ENCODE results near the gene CDH12.
"Not testable (repeated sequence)": the region's sequence is repeated elsewhere in the genome, so short reads cannot be mapped to it uniquely, and the experiment has no call there.

CDH12 gene

DNA sequence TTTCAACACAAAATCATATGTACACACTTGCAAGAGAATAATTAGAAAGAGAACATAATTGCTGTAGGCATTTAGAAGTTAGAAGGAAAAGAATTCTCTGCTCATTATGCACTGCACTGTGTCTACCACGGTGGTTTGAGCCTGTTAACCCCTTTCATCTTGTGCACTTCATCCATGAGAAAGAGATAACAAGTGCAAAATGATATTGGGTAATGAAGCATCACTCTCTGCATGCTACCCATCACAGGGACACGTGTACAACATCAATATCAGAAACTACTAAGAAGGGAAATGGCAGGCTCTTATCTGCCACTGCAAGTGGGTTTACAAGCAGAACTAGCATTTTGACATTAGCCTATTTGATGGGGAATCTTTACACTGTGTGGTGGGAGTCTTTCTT is 202.6 kb downstream of the CDH12 start:
- DNase-seq (ENCODE audit: low read depth) = no peak

DNA sequence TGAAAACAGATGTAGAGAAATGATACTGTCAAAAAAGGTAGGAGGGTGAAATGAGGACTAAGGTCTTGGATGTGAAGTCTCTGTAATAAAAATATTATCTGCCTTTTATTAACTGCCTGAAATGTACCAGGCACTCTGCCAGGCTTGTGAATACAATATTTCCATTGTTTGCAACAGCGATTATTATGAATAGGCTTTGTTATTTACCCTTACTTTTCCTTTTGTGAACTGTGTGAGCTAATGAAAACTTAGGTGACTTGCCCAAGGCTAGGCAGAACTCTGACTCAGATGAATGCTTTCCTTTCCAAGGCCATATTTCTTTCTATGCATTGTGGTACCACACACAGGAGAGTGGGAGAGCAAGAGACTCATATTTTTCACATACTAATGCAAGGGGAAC is 204.1 kb downstream of the CDH12 start:
- DNase-seq (ENCODE audit: low read depth) = no peak

DNA sequence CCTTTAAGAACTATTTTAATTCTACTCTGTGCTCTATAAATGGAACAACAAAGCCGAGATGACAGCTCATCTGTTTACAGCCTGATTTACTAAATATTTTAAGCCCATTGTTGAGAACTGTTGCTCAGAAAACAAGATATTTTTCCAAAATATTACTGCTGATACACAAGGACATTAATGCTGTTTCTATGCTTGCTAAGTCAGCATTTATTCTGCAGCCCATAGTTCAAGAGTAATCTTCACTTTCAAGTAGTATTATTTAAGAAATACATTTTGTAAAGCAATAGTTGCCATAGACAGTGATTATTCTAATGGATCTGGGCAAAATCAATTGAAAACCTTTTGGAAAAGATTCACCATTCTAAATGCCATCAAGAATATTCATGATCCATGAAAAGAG is 208.3 kb downstream of the CDH12 start:
- DNase-seq (ENCODE audit: low read depth) = no peak

DNA sequence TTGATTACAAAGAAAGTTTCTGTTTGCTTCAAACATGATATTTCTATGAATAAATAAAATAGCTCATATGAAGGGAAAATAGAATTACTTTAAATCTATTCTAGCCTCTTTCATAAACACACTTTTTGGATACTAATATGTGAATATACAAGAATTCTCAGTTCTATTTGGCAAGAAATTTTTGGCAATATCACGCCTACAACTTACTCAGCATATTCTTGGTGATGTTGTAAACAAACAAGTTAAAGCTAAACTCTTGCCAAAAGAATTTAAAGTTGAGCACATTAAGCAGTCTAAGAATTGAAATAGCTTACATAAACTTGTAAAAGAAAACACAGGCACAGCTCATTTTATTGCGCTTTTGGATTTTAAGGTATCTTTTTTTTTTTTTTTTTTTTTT is 209.8 kb downstream of the CDH12 start:
- no peak for DNase-seq (ENCODE audit: low read depth)

DNA sequence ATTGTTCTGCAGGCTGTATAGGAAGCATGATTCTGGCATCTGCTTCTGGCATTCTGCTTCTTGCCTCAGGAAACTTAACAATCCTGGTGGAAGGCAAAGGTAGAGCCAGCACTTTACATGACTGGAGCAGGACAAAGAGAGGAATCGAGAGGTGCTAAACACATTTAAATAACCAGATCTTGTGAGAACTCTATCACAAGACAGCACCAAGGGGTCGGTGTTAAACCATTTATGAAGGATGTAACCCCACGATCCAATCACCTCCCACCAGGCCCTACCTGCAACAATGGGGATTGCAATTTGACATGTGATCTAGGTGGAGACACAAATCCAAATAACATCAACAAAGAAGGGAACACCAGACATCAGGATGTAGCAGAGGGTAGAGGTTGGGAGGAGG is 221.5 kb downstream of the CDH12 start:
- DNase-seq (ENCODE audit: low read depth) = no peak

DNA sequence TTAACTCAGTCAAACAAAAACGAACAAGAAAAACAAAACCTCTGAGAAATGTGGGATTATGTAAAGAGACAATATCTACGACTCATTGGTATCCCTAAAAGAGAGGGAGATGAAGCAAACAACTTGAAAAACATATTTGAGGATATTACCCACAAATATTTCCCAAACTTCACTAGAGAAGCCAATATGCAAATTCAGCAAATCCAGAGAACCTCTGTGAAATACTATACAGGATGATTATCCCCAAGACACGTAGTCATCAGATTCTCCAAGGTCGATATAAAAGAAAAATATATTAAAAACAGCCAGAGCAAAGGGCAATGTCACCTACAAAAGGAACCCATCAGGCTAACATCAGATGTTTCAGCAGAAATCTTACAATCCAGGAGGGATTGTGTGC is 226.1 kb downstream of the CDH12 start:
- no peak for DNase-seq (ENCODE audit: low read depth)

DNA sequence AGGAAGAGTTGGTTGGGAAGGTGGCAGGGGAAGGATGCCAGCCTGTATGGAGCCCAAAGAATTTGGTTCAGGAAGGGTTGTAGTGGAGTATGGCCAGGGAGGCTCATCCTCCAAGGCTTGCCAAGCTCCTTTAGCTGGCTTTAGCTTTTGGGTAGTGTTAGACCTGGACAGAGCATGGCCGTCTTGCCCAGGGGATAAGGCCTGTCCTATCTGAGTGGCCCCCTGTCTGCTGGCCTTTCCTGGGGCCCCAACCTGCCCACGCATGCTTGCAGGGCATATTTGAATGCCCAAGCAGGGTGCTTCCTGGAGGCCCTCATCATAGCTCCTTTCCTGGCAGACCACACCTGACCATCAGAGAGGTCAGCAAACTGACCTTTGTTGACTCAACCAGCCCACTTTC is 227.7 kb downstream of the CDH12 start:
- DNase-seq (ENCODE audit: low read depth) = no peak

DNA sequence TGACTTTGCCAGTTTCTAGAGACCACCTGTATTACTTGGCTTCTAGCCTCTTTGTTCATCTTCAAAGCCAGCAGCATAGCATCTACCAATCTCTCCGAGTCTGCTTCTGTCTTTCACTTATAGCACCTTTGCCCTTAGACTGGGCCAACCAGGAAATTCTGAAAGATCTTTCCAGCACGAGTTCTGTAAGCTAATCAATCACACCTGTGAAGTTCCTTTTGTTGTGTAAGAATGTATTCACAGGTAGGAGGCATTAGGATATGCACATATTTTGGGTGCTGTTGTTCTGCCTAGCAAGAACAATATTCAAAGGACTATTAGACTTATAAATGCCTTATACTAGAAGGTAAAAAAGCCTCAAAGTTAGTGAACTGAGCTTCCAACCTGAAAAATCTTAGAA is 232.1 kb downstream of the CDH12 start:
- no peak for DNase-seq (ENCODE audit: low read depth)

DNA sequence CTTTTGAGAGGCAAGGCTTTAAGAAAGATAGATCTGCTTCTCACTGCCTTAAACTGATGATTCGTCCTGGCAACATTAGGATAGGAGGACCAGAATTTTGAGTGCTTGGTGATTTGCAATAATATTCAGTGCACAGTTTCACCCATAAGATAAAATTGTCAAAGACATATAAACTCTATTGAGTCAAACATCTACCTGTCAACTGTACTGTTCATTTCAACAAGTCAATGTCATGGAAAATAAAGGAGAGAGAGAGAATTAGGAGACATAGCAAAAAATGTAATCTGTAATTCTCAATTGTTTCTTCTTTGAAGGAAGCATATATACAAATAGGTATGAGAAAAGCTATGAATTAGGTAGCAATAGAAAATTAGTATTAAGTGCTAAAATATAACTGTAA is 237.2 kb downstream of the CDH12 start:
- DNase-seq (ENCODE audit: low read depth) = no peak

DNA sequence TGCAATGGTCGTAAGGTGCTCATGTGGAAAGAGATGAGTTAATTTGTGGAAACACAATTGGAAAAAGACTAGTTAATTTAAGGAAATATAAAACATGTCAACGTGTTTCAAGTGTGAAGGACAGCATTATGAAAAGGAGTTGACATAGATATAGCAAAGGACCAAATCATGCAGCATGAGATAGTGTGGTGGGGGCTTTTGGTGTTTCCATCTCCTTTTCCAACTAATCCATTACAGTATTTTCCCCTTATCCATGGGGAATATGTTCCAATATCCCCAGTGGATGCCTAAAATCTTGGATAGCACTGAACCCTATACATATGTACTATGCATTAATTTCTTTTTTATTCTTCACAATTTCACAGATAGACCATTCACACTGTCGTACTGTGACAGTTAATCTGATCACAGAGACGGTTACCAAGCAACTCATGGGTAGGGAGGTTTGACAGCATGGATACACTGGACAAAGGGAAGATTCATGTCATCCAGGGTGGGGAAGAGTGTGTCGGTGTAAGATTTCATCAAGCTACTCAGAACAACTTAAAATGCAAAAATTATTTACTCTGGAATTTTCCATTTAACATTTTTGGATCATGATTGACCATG is 238.6 kb downstream of the CDH12 start:
- no peak for DNase-seq (ENCODE audit: low read depth)

DNA sequence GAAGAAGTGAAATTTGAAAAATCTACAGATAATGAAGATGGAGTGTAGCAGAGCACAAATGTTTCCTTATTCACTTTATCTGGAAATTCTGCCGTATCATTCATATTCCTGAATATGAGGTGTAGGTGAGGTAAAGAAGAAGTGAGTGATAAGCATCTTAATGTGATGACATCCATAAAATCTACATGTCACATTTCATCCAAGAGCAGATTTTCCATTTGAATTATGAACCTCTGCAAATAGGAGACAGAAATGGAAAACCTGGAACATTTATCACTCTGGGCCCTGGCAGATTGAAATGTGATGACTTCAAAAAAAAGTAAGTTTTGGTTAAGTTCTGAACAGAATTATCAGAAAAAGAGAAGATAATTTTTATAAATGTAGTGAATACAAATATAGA is 240.2 kb downstream of the CDH12 start:
- DNase-seq (ENCODE audit: low read depth) = no peak

DNA sequence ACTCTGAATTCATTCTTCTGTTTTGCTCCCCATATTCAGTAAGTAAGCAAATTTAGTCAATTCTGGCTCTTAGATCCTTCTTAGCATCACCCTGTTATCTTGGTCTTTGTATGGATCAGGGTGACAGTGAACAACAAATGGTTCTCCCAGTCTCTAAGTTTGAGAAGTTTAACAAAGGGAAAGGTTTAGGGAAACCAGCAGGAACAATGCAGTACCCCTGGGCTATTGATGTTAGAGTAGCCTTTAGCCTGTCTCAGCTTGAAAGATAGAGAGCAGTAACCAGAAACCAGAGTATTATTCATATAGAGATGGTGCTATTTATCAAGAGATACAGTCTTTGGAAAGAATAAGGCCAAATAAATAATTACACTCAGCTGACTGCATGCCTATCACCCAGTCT is 241.8 kb downstream of the CDH12 start:
- no peak for DNase-seq (ENCODE audit: low read depth)

DNA sequence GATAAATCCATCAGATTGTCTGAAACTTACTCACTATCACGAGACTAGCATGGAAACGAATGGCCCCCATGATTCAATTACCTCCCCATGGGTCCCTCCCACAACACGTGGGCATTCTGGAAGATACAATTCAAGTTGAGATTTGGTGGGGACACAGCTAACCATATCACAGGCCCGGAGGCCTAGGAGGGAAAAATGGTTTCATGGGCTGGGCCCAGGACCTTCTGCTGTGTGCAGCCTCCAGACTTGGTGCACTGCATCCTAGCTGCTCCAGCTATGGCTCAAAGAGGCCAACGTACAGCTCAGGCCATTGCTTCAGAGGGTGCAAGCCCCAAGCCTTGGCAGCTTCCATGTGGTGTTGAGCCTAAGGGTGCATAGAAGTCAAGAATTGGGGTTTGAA is 245.6 kb downstream of the CDH12 start:
- DNase-seq (ENCODE audit: low read depth) = not testable (repeated sequence)

DNA sequence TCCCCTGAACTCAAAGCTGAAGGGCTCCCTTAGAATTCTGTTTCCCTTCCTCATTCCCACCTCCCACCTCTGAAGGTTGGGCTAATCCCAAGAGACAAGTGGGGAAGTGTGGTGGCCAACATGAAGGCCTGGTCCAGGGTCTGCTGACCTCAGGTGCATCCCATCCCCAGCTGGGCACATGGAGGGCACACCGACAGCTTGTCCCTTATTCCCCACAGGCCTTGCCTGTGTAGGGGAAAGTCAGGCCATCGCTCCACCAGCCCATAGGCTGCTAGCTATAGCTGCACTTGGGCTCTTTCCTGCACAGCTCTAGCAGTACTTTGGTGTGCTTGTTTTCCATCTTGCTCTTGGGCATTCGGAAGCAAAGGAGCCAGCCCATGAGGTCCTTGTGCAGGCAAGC is 247.7 kb downstream of the CDH12 start:
- no peak for DNase-seq (ENCODE audit: low read depth)

DNA sequence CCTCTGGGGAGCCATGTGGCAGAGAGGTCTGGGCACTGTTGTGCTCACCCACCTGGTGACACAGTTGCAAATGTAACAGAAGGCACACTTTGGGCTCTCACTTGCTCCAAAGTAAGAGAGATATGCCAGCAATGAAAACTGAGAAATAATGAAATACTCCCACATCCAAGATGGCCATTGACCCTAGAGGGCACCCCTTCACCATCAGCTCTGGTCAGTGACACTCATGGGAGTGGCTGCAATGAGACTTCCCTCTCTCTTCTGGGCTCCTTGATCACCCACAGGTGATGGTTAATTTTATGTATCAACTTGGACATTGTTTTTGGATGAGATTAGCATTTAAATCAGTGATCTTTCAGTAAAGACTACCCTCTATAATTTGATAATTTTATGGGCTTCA is 248.4 kb downstream of the CDH12 start:
- no peak for DNase-seq (ENCODE audit: low read depth)

DNA sequence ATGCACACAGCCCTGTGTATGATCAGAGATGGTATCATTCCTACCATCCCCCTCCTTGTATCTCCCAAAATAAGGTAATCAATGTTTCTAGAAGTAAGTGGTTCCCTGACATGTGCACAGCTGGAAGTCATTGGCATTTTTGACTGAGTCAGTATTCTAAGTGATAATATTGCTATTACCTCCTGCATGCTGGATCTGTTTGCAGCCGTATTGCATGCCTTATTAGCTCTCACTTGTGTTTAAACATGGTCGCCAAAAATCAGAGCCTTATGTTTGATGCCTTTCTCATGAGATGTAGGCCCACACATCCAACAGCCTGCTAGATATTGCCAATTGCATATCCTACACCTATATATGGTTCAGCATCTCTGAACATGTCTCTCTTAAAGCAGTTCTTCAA is 254.3 kb downstream of the CDH12 start:
- DNase-seq (ENCODE audit: low read depth) = no peak

DNA sequence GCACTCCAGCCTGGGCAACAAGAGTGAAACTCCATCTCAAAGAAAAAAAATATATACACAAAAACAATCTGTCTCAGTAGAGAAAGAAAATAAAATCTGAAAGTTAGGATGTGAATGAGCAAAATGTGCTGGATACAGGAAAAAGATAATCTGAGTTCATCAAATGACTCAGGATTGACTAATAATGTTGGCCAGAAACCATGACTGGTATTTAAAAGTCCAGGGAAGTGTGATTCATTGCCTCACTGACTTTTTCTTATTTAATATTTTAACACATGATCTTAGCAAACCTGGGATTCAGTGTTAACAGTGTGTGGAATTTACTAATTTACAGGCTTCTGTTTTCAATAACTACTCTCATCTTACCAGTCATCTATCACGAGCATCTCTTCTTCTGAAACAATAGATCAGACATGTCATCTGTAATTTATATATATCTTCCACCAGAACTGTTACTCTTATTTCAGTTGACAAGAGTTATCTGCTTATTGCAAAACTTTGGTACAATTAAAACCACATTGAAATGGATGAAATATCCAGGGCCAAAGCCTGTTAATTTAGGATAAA is 256.7 kb downstream of the CDH12 start:
- DNase-seq (ENCODE audit: low read depth) = no peak

DNA sequence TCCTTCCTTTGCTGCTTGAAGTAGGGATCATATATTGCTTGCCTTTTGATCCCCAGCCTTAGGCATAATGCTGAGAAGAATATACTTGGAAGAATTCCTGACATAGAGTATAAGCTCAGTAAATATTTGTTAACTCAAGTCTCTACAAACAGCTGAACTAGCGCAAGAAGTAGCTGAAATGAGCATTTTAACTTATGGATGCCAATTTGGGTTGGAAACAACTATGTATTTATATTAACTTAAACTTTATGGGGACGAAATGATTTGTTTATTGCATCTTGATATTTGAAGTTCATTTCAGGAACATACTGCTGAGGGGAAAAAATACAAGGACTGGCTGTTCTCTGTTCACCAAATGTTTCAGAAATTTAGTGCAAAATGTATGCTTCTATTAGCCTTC is 258.7 kb downstream of the CDH12 start:
- DNase-seq (ENCODE audit: low read depth) = no peak

DNA sequence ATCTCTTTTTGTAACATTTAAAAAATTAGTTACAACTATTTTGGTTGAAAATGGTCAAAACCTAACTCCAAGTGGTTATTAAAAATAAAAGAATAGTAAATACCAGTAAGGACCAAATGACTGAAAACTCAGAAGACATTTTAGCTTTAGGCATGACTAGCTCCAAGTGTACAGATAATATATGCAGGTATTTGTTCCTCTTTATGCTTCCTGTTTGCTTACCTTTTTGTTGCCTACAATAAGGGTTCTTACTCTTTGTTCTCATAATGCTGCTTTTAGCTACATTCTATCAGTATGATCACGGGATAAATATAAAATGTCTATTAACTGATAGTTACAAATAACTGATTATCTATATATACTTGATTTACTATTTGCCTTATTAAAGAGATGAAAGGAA is 259.6 kb downstream of the CDH12 start:
- DNase-seq (ENCODE audit: low read depth) = no peak

DNA sequence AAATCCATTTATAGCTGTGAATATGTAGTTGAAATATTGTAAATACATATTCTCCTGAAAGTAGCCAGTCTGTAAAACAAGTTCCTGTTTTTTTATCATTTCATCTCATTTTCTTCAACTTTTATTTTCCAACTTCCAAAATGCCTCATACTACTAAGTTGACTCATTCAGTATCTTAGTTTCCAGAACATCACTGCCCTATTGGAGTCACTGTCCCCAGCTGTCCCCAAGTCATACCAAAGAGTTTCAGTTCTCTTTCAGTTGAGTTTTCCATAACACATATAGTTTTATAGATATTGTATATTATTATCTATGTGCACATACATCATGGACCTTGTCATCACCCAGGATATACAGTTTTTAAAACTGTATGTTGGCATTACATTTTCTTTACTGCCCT is 261.7 kb downstream of the CDH12 start:
- no peak for DNase-seq (ENCODE audit: low read depth)

DNA sequence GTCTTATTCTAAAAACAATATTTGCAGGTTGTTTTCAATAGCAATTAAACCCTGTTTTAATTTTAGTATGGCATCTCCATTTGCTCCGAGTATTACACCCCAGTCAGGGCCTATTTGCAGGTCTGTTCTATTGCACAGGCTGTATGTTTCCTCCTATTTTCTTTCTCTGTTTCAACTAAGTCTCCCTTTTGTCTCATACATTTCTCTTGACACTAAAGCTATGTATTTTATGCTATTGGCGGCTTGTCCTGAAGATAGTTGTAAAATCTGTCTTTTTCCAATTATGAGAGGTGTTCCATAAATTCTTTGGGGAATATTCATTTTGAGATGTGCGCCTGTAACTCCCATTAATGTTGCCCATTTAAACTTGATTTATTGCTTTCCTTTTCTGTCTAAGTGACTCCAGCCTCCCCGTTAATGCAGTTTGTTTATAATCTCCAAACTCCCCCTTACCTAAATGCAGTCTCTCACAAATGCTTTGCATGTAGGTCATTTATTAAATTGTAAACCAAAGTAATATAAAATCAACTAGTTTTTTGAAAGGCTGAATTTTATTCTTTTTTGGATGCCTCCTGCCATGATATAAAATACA is 262.4 kb downstream of the CDH12 start:
- DNase-seq (ENCODE audit: low read depth) = no peak

DNA sequence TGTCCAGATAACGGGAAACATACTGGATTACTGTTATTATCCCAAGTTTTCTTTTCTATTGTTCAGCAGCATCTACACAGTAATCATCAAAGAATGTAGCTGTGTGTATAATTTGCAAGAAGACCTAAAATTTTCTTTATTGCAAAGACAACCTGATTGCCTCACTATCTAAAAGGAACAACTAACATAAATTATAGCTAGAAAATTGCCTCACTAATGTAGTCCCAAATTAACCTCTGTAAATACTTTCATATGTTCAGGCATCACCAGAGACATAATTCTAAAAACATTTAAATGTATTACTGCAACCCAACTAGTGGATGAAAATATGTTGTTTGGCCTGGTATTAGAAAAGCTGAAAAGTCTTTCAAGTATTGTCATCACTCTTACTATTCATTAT is 275.4 kb downstream of the CDH12 start:
- DNase-seq (ENCODE audit: low read depth) = no peak

DNA sequence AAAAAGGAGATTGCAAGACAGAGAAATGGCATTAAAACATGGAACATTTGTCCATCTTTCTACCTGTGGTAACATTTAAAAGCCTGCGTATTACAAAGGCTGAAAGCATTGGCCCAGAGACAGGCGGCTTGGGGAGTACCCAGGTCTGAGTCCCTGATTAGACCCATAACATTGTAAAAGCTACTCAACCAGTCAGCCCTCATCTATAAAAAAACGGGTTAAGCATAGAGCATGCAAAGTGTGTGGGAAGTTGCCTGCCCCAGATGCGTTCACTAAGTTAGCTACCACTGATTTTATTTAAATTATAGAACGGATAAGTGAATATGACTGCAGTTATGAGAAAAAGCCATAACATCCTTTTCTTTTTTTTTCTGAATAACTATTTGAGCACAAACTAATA is 276.1 kb downstream of the CDH12 start:
- no peak for DNase-seq (ENCODE audit: low read depth)

DNA sequence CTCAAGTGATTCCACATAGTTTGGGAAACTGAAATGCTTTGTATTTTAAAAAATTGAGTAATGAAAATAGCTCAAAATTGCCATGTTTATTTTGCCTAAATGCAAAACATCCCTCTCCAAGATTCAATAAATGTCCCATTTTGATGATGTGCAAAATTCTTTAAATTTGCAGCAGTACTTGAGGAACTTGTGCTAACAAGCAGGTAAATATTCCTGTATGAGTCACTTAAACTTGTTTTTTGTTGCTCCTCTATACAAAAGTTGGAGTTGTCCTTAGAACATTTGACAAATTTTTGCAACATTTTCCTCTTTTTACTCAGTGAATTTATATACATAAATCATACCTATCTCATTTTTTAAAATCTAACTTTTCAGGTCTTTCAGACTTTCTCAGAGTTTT is 280.2 kb downstream of the CDH12 start:
- no peak for DNase-seq (ENCODE audit: low read depth)

Data from activated T-helper 1 cell treated with Interleukin-2 at 50 U/mL for 16 hours (primary cell).